Sciatic nerve (tissue), 2 donors: ENCODE measurements around the gene AXIN1. TPM values are rescaled to one million over a fixed set of nuclear protein-coding genes. Genes with fewer than 3 reads are reported as not detected.
"Not testable (repeated sequence)": the region's sequence is repeated elsewhere in the genome, so short reads cannot be mapped to it uniquely, and the experiment has no call there.

Experiments used
- ATAC-seq: fragments of 200-7000 bp; cut with Tn5 transposase; one replicate; pipeline ENCODE4 v1.9.1; 2020; ENCODE audit warnings: mild to moderate bottlenecking, moderate library complexity
- DNase-seq: peaks from one replicate; pipeline ENCODE4 v3.0.0-alpha.2; 2020; ENCODE audit warnings: low spot score
- intact Hi-C: fragments of 100-400 bp; cut with DNase I; formaldehyde crosslinking; loops from one replicate; pipeline ENCODE4 v1.14.2; 2022
- total RNA-seq: library from RNA; stranded (reverse); fragmentation: NEBNext Ultra II Directional; extraction: Animal tissue kit (Norgen Biotek cat#: 25700); gene quantifications from one replicate; pipeline ENCODE4 v1.2.1, GENCODE V29; 2021
- donor health status: DM: no; HTN: no; CAD: no.
- donor health status: DM: no; HTN: no; CAD: no.

Gene AXIN1
- total RNA-seq, 1 donor from 2014 or later = 20.1 TPM

DNA sequence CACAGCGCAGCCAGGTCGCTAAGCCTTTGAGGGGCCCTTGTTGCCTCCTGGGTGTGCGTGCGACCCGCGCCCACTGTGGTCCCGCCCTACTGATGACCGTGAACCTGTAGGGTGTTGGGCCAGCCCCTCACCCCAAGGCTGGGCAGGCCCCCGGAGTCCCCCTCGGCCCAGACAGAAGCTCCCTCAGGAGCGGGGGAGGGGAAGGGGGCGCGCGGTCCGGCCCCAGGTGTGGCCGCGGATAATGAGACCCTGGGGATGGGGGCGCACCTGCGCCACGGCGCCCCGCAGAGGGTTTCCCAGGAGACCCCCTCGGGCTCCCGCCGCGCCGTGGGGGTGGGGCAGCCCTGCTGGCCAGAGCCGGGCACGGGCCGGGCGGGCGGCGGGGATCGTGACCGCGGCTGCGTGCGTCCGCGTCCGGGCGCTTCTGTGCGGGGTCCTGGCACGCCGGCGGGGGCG, 72.5 kb downstream of the AXIN1 start:
- ATAC-seq = no peak
- DNase-seq = no peak
- intact Hi-C loops = no loop called here

DNA sequence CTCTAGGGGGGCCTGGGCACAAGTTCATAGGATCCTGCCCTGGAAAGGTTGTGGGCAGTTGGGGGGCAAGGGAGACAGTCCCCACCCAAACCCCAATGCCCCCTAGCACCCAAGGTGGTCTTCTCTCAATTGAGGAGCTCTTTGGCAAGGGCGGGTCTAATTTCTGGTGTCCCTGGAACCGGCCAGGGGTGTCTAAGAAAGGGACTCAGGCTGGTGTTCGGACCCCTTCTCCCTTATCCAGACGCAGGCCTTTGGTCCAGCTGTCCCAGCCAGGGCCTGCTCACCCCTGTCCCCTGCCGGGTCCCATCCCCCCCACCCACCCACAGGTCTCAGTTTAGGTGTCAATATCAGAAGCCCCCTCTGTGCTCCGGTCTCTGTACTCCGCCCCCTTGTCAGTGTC, 73.0 kb downstream of the AXIN1 start:
- ATAC-seq (no peak), DNase-seq (no peak)

DNA sequence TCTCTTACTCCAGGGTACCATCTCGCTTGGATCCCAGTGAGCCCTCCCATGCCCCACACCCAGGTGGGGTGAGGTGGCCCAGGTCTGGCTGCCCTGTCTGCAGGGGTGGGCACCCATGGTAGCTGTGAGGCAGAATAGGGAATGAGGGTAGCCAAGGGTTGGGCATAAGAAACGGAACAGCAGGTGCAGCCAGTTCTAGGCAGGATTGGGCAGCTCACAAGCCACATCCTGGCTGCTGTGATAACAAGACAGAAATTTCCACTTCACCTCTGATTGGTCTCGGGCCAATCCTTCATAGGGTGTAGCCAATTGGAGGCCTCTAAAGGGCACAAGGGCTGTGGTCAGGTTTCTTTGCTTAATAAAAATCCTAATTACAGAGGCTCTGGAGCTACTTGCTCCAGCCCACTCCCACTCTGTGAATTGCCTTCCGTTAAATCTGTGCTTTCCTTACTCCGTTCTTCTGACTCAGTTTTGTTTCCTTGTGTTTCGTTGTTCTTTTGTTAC, 73.6 kb downstream of the AXIN1 start:
- no peak for ATAC-seq

More for the DNA sequence above, 73.0 kb downstream of the AXIN1 start:
- intact Hi-C loops = no loop called here

DNA sequence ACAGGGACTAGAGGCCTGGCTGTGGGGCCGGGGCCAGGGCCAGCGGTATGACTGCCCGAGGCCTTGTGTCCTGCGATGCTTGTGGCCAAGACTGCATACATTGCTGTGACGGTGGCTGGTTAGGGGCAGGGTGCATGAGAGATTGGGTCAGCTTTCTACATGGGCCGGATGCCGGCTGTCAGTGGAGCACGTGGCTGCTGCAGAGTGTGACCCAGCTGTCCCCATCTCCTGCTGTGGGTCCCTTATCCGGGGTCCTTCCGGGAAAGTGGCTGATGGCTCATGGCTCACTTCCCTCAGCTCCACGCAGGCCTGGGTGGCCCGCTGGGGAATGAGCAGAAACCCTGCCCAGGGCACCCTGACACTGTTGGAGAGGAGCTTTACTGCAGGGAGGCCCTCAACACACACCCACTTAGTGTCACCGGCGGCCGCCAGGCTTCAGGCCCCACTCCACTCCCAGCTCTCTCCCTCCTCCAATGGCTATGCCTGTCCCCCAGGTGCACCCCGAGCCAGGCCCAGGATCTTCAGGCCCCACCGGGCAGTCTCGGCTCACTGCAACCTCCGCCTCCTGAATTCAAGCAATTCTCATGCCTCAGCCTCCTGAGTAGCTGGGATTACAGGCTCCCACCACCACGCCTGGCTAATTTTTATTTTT, 76.0 kb downstream of the AXIN1 start:
- ATAC-seq (peak; percentile 28), DNase-seq (no peak)
- intact Hi-C loops = no loop called here

More for the DNA sequence above, 73.6 kb downstream of the AXIN1 start:
- intact Hi-C loops = no loop called here
- DNase-seq = no peak

DNA sequence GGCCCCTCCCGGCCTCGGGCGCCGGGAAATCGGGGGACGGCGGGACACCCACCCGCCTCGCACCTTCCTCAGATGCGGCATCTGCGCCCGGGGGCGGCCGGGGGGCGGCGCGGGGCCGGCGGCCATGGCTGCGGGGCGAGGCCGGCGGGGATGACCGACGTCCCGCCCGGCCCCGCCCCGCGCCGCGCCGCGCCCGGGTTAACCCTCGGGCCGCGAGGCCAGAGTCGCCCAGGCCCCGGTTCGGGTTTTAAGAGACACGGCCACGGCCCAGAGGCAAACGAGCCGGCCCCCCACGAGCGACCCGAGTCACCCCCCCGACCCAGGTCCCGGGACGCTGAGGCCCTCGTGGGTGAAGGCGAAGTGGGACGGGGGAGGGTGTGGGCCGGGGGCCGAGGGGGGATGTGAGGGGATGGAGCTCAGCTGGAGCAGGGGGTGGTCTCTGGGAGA, 76.7 kb downstream of the AXIN1 start, which contains the start of gene RGS11:
Gene RGS11, minus strand, starts transcription at position 159 of the 447 bp plus-strand sequence. Its CDS starts 33 bp downstream, at position 126.
- peak; percentile 8 for ATAC-seq
- no peak for DNase-seq
- intact Hi-C loops = no loop called here

DNA sequence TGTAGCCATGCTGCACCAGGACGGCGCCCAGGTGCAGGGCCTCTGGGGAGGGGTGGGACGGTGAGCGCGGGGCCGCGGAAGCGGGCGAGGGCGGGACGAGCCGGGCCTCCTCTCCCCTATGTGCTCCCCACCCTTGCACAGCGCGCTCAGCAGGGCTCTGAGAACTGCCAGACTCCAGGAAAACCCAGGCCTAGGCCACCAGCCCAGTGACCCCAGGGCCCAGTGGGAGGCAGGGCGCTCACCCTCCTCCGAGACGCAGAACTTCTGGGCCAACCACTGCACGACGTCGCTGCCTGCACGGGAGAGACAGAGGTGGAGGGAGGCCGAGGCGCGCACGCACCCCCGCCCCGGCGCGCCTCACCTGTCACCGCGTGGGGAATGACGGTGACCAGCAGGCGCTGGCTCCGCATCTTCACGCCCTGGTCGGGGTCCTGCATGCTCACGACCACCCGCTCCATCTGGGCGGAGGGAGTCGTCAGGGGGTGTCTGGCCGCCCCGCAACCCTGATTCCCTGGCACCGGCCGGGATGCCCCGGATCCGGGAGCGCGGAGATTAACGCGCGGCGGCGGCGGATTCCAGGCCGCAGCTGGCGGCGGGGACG, 77.4 kb downstream of the AXIN1 start:
- DNase-seq (no peak), ATAC-seq (no peak)
- intact Hi-C loops = no loop called here

DNA sequence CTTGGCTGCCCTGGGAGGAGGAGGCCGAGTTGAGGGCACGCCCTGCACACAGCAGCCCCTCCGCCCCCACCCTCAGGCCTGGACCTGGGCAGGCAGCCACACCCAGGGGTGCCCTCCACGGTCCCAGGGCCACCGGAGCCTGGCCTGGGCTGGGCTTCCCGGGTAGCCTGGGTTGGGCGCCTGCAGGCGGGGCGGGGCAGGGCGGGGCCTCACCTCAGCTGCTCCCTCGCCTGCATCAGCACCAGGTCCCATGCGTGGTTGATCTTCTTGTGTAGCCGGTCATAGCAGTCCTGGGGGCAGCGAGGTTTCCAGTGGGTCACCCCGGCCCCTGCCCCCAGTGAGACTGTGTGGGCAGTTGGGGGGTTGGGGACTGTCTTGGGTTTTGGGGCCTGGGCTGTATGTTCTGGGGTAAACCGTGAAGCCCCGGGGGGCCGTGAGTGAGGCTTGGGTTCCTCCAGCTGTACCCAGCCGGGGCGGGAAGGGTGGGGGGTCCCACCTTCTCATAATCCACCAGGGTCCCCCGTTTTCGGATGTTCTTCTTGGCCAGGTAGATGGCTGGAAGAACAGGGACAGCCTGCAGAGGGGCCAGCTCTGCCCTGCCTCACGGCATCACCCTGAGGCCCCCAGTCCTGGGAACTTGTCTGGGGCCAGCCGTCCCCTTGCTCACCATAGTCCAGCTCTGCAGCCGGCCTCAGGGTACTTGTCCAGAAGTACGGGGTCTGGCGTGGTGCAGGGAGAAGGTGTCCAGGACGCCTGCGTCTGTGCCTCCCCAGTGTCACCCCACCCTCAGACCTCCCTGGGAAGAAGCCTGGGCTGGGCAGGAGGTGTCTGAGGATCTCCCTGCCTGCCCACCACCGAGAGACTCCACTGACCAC, 78.7 kb downstream of the AXIN1 start:
- no peak for DNase-seq
- intact Hi-C loops = no loop called here
- no peak for ATAC-seq

DNA sequence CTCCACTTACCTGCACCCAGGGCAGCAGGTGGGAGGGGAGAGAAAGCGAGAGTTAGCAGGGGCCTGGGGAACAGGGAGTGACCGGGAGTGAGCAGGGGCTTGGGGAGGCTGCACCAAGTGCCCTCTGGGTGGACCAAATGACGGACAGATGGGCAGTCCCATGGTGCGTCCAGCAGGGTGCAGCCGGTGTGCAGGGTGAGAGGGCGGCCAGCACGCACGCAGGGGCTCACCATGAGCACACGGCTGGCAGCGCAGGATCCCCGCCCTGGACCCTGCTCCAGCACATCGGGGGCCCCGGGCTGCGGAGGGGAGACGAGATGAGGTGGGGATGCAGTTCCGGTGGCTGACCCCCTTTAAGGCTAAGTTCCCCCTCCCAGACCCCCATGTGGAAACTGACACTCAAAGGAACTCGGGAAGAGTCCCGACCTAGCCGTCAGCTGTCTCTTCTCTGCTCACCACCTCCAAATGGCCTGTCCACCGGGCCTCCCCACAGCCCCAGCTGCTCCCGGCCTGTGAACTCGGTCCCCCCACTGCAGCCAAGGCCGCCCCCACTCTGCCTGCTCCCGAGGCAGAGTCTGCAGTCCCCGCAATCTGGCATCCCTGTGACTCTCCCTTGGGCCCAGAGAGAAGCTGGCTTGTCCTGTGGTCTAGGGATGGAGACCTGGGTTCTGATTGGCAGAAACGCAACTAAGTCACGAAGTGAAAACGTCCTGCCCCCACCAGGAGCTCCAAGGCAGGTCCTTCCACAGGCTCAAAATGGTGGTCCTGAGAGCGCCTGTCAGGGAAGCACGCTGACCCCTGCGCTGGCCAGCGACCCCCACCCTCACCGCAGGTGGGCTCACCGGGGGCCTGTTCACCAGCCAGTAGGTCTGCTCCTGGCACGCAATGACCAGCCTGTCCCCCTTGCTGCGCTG, 79.6 kb downstream of the AXIN1 start:
- no peak for ATAC-seq
- DNase-seq = no peak
- intact Hi-C loops = no loop called here

DNA sequence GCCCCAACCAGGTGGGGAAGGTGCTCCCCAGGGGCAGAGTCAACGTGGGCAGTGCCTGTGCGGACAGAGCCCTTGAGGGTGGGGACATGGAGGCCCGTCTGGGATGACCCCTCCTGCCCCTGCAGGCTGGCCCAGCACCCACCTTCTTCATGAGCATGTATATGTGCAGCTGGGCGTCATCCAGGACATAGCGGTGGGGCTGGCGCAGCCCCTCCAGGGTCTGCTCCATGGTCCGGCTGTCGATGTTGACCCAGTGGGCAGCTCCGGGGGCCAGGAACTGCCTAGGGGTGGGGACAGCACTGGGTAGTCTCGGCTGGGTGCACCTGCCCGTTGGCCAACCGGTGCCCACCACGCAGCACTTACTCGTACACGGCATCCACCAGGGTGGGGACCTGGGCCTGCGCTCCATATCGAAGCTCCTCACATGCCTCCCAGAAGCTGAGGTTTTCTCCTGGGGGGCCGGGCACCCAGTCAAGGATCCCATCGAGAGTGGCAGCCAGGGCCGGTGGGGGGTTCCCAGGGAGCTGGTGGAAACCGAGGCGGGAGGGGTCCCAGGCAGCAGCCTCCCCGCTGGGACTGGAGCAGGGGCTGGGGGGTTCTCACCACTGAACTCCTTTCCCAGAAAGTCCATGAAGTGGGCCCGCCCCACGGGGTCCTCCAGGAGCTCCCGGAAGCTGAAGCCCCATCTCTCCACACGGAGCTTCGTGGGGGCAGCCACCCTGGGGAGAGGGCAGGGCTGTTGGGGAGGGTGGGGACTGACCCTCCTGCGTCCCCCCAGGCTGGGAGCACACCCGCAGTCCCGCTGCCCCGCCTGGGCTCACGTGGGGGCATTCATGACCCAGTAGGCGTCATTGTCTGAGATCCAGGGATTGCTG, 81.9 kb downstream of the AXIN1 start:
- ATAC-seq = no peak
- DNase-seq = no peak
- intact Hi-C loops = no loop called here

DNA sequence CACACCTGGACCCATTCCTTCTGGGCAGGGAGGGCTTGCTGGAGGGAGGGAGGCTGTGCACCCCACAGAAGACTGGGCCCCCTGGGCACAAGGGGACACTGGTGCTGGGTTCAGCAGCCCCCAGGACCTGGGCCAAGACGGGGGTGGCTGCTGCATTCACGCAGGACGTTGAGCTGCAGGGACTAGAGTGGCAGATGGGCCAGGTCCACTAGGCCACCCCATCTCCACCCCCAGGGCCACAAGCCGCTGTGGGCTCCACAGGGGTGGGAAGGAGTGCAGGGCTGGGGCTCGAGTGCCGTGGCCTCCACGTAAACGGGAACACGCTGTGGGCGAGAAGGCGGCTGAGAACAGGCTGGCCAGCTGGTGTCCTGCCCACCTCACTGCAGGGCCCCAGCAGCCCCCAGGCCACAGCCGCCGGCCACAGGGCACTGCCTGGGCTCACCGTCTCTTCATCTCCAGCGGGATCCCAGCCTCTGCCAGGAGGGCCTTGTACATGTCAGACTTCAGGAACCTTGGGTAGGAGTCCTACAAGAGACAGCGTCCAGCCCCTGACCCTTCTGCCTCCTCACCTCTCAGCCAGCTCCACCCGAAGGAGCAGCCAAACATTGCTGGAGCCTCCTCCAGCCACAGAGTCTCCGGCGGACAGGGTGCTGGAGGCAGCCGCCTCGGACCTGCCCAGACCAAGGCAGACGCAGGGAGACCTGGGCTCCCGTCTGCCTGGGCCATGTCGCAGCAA, 83.3 kb downstream of the AXIN1 start:
- DNase-seq (no peak), ATAC-seq (no peak)
- intact Hi-C loops = no loop called here

DNA sequence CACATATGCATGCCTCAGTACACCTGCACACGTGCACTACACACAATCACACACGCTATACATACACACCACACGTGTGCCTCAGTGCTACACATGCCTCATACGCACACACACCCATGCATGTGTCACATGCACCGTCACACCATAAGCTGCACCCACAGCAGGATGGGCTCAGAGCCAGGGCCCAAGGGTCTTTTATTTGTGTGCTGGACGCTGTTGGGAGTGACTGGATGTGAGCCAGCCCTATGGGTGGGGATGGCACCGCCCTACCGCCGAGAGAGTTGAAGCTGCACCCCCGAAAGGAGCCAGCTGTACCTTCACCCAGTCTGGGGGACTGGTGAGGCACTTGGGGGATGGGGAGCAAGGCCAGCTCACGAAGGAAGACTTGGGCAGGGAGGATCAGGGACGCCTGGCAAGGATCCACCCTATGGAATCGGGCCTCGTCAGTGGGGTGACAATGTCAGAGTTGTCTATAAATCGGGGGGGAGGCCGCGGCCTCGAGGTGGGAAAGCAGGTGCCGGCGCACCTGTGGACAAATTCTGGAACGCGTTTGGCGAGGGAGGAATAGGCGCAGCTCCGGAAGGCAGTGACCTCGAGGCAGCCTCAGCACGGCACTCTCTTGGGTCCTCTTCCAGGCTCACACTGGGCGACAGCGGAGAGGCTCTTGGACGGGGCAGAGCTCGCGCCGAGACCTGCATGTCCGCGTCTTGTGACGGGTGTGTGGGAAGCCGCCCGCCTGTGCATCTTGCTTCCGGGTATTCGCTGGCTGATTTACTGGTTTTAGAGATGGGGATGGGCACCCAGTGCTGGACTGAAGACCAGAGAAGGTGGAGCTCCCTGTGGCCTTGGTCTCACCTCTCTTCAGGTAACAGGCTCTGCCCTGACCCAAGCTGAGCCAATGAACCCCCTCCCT, 84.1 kb downstream of the AXIN1 start:
- intact Hi-C loops = no loop called here
- DNase-seq (no peak), ATAC-seq (no peak)

DNA sequence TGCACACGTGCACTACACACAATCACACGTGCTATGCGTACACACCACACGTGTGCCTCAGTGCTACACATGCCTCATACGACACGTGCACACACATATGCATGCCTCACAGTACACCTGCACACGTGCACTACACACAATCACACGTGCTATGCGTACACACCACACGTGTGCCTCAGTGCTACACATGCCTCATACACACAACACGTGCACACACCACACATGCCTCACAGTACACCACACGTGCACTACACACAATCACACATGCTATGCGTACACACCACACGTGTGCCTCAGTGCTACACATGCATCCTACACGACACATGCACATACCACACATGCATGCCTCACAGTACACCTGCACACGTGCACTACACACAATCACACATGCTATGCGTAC, 85.0 kb downstream of the AXIN1 start:
- intact Hi-C loops, ATAC-seq, DNase-seq: not testable (repeated sequence)

DNA sequence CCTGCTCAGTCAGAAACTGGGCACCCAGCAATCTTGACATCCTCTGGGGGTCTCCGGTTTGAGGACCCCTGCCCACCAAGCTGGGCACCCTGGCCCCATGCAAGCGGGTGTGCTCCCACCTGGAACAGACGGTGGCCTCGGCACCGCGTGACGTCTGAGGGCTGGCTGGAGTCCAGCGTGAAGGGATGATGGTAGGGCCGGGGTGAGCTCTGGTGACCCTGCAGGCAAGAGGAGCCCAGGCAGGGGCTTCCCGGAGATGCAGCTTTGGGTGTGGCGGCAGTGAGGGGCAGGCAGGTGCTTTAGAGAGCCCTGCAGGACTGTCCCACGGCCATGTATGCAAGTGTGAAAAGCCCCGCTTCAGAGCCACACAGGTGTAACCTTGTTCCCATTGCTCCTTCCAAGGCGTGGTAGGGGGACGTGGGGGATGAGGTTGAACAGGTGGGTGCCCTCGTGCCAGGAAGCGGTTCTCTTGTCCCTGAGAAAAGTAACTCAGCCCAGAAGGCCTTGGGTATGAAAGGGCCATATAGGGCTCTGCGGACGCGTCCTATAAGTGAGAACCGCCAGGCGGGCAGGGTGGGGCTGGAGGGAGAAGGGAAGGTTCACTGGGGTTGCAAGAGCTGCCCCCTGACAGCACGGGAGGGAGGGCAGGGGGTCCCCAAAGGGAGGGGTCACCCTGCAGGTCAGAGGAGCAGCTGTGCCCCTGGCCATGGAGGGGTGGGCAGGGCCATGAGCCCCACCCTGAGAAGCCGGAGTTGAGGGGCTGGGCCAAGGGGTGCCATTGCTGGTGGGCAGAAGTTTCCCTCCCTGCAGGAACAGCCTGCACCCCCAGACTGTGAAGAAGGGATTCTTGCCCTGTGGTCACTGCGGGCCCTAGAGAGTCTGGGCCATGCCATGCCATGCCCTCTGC, 86.0 kb downstream of the AXIN1 start:
- intact Hi-C loops = no loop called here
- no peak for ATAC-seq

DNA sequence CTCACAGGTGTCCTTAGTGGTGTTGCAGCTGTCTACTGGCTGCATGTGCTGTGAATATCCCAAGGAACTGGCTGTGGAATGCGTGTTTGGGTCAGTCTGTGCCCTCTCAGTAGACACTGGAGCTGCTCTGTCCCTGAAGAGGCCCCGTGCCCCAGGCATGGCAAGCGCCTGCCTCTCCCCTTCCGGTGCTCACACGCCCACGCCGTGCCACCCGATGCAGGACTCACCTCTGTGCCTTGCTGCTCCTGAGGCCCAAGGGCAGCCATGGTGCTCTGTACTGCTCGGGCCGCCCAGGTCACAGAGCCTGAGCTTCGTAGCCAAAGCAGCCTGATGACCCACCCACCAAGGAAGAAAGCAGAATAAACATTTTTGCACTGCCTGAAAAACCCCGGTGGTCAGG, 86.8 kb downstream of the AXIN1 start:
- no peak for DNase-seq
- intact Hi-C loops = no loop called here
- peak; percentile 17 for ATAC-seq

More for the DNA sequence above, 86.0 kb downstream of the AXIN1 start:
- DNase-seq = no peak

DNA sequence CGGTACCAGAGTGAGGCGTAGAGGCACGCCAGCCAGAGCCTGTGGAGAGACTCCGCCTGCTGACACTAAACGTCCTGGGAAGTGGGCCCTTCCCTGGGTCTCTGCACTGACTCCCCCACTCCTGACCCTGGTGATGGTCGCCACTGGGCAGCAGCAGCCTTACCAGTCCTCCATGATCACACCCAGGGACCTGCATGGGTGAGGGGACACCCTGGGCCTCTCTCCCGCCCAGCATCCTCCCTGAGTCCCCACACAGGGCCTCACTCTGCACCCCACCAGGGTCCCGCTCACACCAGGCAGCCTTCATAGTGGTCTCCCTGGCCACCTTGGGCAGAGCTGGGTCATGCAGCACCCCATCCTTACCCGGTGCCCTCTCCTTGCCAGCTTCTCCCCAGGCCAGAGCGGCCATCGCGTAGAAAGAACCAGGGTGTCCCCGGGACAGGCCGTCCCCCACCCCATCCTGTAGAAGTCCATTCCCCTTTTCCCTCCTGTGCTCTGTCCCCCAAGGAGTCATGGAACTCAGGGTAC, 87.5 kb downstream of the AXIN1 start:
- no peak for ATAC-seq
- intact Hi-C loops = no loop called here
- no peak for DNase-seq
